GM18502 (cell line): ENCODE data around the gene DEFB123.
"Not testable (repeated sequence)": the region's sequence is repeated elsewhere in the genome, so short reads cannot be mapped to it uniquely, and the experiment has no call there.

Experiments used
- ATAC-seq: cut with Tn5 transposase; IDR thresholded peaks from one replicate; pipeline ENCODE4 v1.9.1; 2021; ENCODE audit warnings: mild to moderate bottlenecking; ENCODE audit not compliant: unreplicated experiment, poor library complexity

The DEFB123 gene

GRCh38 chr20:31440012-31440659, at the start of gene DEFB123:
Gene DEFB123, plus strand, starts transcription at chr20:31440632. Its CDS starts 67 bp downstream, at chr20:31440699.
- ATAC-seq: no peak

GRCh38 chr20:31392836-31393235, 47.6 kb upstream of the DEFB123 start:
- no peak for ATAC-seq

GRCh38 chr20:31394900-31395299, 45.5 kb upstream of the DEFB123 start:
- ATAC-seq: no peak

GRCh38 chr20:31403886-31404285, 36.5 kb upstream of the DEFB123 start:
- no peak for ATAC-seq

GRCh38 chr20:31406115-31406514, 34.3 kb upstream of the DEFB123 start, which contains the start of gene DEFB121:
Gene DEFB121, minus strand, starts transcription at chr20:31406215. Its CDS starts 63 bp downstream, at chr20:31406152.
- no peak for ATAC-seq

GRCh38 chr20:31410011-31410410, 30.4 kb upstream of the DEFB123 start:
- no peak for ATAC-seq

- ATAC-seq: no peak
These were observed 26.1 kb upstream of the DEFB123 start for GRCh38 chr20:31414381-31414780.

- no peak for ATAC-seq
These were observed 24.8 kb upstream of the DEFB123 start for GRCh38 chr20:31415653-31416052.

GRCh38 chr20:31418307-31418706, 22.1 kb upstream of the DEFB123 start:
- ATAC-seq: no peak

- ATAC-seq: no peak
These were observed 14.6 kb upstream of the DEFB123 start for GRCh38 chr20:31425797-31426196.

- ATAC-seq: not testable (repeated sequence)
These were observed 13.4 kb upstream of the DEFB123 start for GRCh38 chr20:31426891-31427551.

GRCh38 chr20:31427576-31427975, 12.9 kb upstream of the DEFB123 start:
- ATAC-seq: not testable (repeated sequence)

GRCh38 chr20:31430568-31431115, 9.8 kb upstream of the DEFB123 start:
- ATAC-seq: no peak

- no peak for ATAC-seq
These were observed 5.8 kb downstream of the DEFB123 start for GRCh38 chr20:31446084-31446819.

- no peak for ATAC-seq
These were observed 9.3 kb downstream of the DEFB123 start for GRCh38 chr20:31449511-31450414.

- no peak for ATAC-seq
These were observed 12.1 kb downstream of the DEFB123 start for GRCh38 chr20:31452575-31452974.

GRCh38 chr20:31454361-31454760, 13.9 kb downstream of the DEFB123 start:
- ATAC-seq: no peak

- not testable (repeated sequence) for ATAC-seq
These were observed 30.5 kb downstream of the DEFB123 start for GRCh38 chr20:31470946-31471345.

GRCh38 chr20:31472395-31473330, 32.2 kb downstream of the DEFB123 start:
- no peak for ATAC-seq
